ENCODE data around the gene TRAF7. TPM values are rescaled to one million over a fixed set of nuclear protein-coding genes. Genes with fewer than 3 reads are reported as not detected.

Gene TRAF7
- total and polyA plus RNA-seq, 7 donors: 15.6 to 47.5 (median 38.6) TPM

DNA sequence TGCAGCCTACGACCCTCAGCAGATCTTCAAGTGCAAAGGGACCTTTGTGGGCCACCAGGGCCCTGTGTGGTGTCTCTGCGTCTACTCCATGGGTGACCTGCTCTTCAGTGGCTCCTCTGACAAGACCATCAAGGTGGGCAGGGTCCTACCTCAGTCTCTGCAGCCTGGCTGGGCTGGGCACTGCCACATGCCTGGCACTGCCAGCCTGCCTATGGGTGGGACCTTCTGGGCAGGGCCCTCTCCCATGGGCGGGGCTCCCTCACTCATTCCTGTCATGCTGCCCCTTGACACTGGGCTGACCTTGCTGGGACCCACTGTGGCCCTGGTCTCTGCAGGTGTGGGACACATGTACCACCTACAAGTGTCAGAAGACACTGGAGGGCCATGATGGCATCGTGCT, 18.3 kb downstream of the TRAF7 start:
- Histone ChIP-seq H3K9me3 (no peaks in the 10 kb centered on the region), H3K4me1 (no peaks in the 10 kb centered on the region), H3K4me3 (no peak overlapping the region), H3K36me3 (ENCODE audit: insufficient read depth in 1 of 2, low read depth in 1 of 2) (peaks cover 3 to 84% of the 10 kb centered on the region in 2 donors), H3K27ac (no peak overlapping the region), H3K27me3 (ENCODE audit: insufficient read depth in 3 of 3, low read length in 2 of 3) (no peaks in the 10 kb centered on the region)
- TF ChIP-seq, protein P1, sequence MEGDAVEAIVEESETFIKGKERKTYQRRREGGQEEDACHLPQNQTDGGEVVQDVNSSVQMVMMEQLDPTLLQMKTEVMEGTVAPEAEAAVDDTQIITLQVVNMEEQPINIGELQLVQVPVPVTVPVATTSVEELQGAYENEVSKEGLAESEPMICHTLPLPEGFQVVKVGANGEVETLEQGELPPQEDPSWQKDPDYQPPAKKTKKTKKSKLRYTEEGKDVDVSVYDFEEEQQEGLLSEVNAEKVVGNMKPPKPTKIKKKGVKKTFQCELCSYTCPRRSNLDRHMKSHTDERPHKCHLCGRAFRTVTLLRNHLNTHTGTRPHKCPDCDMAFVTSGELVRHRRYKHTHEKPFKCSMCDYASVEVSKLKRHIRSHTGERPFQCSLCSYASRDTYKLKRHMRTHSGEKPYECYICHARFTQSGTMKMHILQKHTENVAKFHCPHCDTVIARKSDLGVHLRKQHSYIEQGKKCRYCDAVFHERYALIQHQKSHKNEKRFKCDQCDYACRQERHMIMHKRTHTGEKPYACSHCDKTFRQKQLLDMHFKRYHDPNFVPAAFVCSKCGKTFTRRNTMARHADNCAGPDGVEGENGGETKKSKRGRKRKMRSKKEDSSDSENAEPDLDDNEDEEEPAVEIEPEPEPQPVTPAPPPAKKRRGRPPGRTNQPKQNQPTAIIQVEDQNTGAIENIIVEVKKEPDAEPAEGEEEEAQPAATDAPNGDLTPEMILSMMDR (IDR thresholded peaks at IDR 0.05): no peak
- 83 to 94% (median 93%) methylated on average over 4 of the region's 4 CpGs for WGBS, 3 donors
- intact Hi-C loops (cut with DNase I): no loop called here
- DNase-seq: no peak
- ATAC-seq: no peak

DNA sequence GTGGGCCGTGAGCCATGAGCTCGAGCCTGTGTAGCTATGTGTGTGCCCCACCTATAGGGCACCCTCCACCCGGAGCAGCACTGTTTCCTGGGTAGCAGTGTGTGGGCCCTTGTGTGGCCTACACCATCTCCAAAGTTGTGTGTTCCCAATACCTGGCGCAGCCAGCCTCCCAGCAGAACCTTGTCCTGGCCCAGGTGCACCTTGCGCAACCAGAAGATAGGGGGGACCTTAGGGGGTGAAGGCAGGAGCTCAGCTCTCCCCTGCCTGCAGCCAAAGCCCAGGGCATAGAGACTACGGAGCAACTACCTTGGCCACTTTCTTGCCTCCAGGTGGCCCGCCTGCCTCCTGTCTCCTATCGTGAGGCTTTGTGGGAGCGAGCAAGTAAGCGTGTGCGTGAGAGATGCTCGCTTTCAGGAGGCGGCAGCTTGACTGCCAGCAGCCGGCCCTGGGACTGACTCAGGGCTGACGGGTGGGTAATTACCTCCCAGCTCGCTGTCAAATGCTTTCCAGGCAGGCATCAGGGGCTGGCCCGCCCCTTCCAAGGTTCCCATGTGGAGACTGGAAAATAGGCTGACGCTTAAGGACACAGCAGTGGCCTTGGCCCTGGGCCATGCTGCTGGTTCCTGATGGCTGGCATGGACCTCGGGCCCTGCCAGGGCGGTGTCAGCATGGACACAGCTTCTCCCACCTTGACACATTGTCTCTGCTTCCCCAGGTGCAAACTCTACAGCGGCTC, 19.0 kb downstream of the TRAF7 start:
- TF ChIP-seq, protein P1 (IDR thresholded peaks at IDR 0.05): no peak
- Histone ChIP-seq H3K4me1 (no peaks in the 10 kb centered on the region), H3K27me3 (ENCODE audit: insufficient read depth in 3 of 3, low read length in 2 of 3) (no peaks in the 10 kb centered on the region), H3K9me3 (no peaks in the 10 kb centered on the region), H3K27ac (no peak overlapping the region), H3K36me3 (ENCODE audit: insufficient read depth in 1 of 2, low read depth in 1 of 2) (peaks cover 3 to 83% of the 10 kb centered on the region in 2 donors), H3K4me3 (no peak overlapping the region)
- ATAC-seq (no peak), DNase-seq (no peak)
- intact Hi-C loops (cut with DNase I): no loop called here
- WGBS, 3 donors: 89 to 93% (median 92%) methylated on average over 18 to 21 of the region's 21 CpGs

DNA sequence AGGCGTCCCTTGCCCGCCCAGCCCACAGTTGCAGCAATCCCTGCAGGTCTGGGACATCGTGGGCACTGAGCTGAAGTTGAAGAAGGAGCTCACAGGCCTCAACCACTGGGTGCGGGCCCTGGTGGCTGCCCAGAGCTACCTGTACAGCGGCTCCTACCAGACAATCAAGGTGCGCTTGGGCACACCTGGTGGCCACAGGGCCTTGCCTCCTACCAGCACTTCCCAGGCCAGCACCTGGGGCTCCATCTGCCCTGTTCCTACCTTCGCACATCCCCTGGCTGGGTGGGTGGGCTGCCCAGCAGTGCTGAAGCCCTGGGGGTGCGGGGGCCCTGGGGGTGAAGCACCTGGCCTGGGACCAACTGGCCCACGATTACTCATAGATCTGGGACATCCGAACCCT, 19.9 kb downstream of the TRAF7 start:
- H3K4me1 ChIP-seq: no peaks in the 10 kb centered on the region
- DNase-seq (no peak), ATAC-seq (no peak)
- no peaks in the 10 kb centered on the region for H3K27me3 ChIP-seq (ENCODE audit: insufficient read depth in 3 of 3, low read length in 2 of 3)
- no peaks in the 10 kb centered on the region for H3K9me3 ChIP-seq
- intact Hi-C loops (cut with DNase I): no loop called here
- H3K36me3 ChIP-seq (ENCODE audit: insufficient read depth in 1 of 2, low read depth in 1 of 2): peaks cover 3 to 78% of the 10 kb centered on the region in 2 donors
- H3K27ac ChIP-seq: no peak overlapping the region
- no peak overlapping the region for H3K4me3 ChIP-seq
- WGBS, 3 donors: 89 to 92% (median 90%) methylated on average over 10 of the region's 10 CpGs
- TF ChIP-seq, protein P1 (IDR thresholded peaks at IDR 0.05): no peak

DNA sequence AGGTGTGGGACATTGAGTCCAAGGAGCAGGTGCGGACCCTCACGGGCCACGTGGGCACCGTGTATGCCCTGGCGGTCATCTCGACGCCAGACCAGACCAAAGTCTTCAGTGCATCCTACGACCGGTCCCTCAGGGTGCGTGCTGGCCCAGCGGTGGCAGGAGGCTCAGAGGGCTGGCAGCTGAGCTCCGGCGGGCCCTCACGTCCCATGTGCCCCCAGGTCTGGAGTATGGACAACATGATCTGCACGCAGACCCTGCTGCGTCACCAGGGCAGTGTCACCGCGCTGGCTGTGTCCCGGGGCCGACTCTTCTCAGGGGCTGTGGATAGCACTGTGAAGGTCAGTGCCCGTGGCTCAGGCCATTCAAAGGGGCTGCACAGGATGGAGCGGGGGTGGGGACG, 20.5 kb downstream of the TRAF7 start:
- WGBS, 3 donors: 94 to 96% (median 95%) methylated on average over 23 of the region's 23 CpGs
- intact Hi-C loops (cut with DNase I): no loop called here
- H3K36me3 ChIP-seq (ENCODE audit: insufficient read depth in 1 of 2, low read depth in 1 of 2): peaks cover 3 to 73% of the 10 kb centered on the region in 2 donors

More for the DNA sequence above, 20.5 kb downstream of the TRAF7 start:
- Histone ChIP-seq H3K27me3 (ENCODE audit: insufficient read depth in 3 of 3, low read length in 2 of 3) (no peaks in the 10 kb centered on the region), H3K4me1 (no peaks in the 10 kb centered on the region), H3K9me3 (no peaks in the 10 kb centered on the region), H3K4me3 (no peak overlapping the region), H3K27ac (no peak overlapping the region)
- TF ChIP-seq, protein P1 (IDR thresholded peaks at IDR 0.05): no peak
- no peak for ATAC-seq
- no peak for DNase-seq
